Suprapubic skin (tissue), 4 donors: Measurements from ENCODE around the gene ZNF322. TPM values are rescaled to one million over a fixed set of nuclear protein-coding genes. Genes with fewer than 3 reads are reported as not detected.
"Not testable (repeated sequence)": the region's sequence is repeated elsewhere in the genome, so short reads cannot be mapped to it uniquely, and the experiment has no call there.

Experiments used
- DNase-seq, 2 donors: peaks; one replicate each; pipeline ENCODE4 v3.0.0-alpha.2; 2019; ENCODE audit warnings: low spot score in 2 of 2
- H3K27ac ChIP-seq: fragments of 200-600 bp; sonication (generic); one replicate; pipeline ENCODE4 v1.5.1; 2019
- H3K27me3 ChIP-seq: fragments of 200-600 bp; sonication (generic); one replicate; pipeline ENCODE4 v1.5.1; 2019
- H3K36me3 ChIP-seq: fragments of 200-600 bp; sonication (generic); one replicate; pipeline ENCODE4 v1.5.1; 2019
- H3K4me1 ChIP-seq: fragments of 200-600 bp; sonication (generic); one replicate; pipeline ENCODE4 v1.5.1; 2019
- H3K4me3 ChIP-seq: fragments of 200-600 bp; sonication (generic); one replicate; pipeline ENCODE4 v1.5.1; 2019; ENCODE audit warnings: mild to moderate bottlenecking
- H3K9me3 ChIP-seq: fragments of 200-600 bp; sonication (generic); one replicate; pipeline ENCODE4 v1.5.1; 2019
- CTCF ChIP-seq, 2 donors: fragments of 200-600 bp in 1 of 2; fragments of 450-650 bp in 1 of 2; sonication (generic) in 1 of 2; IDR thresholded peaks; one replicate each; pipeline ENCODE4 v1.5.1; 2016 to 2019; ENCODE audit warnings: antibody characterized with exemption in 2 of 2, mild to moderate bottlenecking in 1 of 2, moderate library complexity in 1 of 2
- EP300 ChIP-seq: sonication (generic); formaldehyde crosslinking; IDR thresholded peaks from one replicate; pipeline ENCODE4 v1.6.1; 2017; ENCODE audit warnings: antibody characterized with exemption
- POLR2A ChIP-seq, 2 donors: fragments of 450-650 bp; IDR thresholded peaks; one replicate each; pipeline ENCODE4 v1.6.1; 2017; ENCODE audit warnings: antibody characterized with exemption in 2 of 2, mild to moderate bottlenecking in 2 of 2, moderate library complexity in 2 of 2
- POLR2AphosphoS5 ChIP-seq, 3 donors: sonication (generic); formaldehyde crosslinking; IDR thresholded peaks; one replicate each; pipeline ENCODE4 v1.6.1; 2017; ENCODE audit warnings: antibody characterized with exemption in 3 of 3
- WGBS: methylation state at CpG from one replicate; pipeline ENCODE4 v1.1.5; 2018; 5-methylcytosine and 5-hydroxymethylcytosine counted together
- total RNA-seq, 4 donors: library from RNA; depleted of rRNA; stranded (reverse); fragments of >200 nt; gene quantifications; one replicate each; pipeline ENCODE4 v1.1.0, GENCODE V29; 2016

ZNF322 gene
- 10 to 100 TPM in 2 of 4 donors, 1 to 10 TPM in 2; 9.4 to 11.6 (median 10.1) TPM for total RNA-seq

GRCh38 chr6:26659042-26659999 lies at the start of gene ZNF322:
ZNF322 (minus strand) TSS chr6:26659746; CDS start chr6:26638553, 21,193 bp downstream.
- peaks cover 4% of the 10 kb centered on the region for H3K36me3 ChIP-seq
- peak; percentile 96 to 98 for DNase-seq
- peaks cover 15% of the 10 kb centered on the region for H3K4me1 ChIP-seq
- peak within 1 kb of the TSS; percentile 73 for H3K4me3 ChIP-seq
- peak within 1 kb of the TSS; percentile 76 for H3K27ac ChIP-seq
- no peaks in the 10 kb centered on the region for H3K9me3 ChIP-seq
- peak in 1 of 2 donors; percentile 45 for TF ChIP-seq POLR2A (IDR thresholded peaks at IDR 0.05)
- TF ChIP-seq EP300: no peak
- TF ChIP-seq CTCF (IDR thresholded peaks at IDR 0.05): no peak
- peak in 1 of 3 donors; percentile 14 for TF ChIP-seq POLR2AphosphoS5 (IDR thresholded peaks at IDR 0.05)
- H3K27me3 ChIP-seq: peaks cover 11% of the 10 kb centered on the region
- WGBS: under 1% methylated on average over 18 of the region's 56 CpGs

GRCh38 chr6:26705780-26706179 lies 46.2 kb upstream of the ZNF322 start:
- H3K27ac ChIP-seq, H3K36me3 ChIP-seq, H3K27me3 ChIP-seq, H3K4me3 ChIP-seq, H3K9me3 ChIP-seq, H3K4me1 ChIP-seq, DNase-seq: not testable (repeated sequence)
- WGBS: no CpG with 5 or more reads among the region's 4 CpGs

- no CpG with 5 or more reads among the region's 5 CpGs for WGBS
- not testable (repeated sequence) for H3K4me3 ChIP-seq, DNase-seq, H3K27me3 ChIP-seq, H3K27ac ChIP-seq, H3K36me3 ChIP-seq, H3K9me3 ChIP-seq, H3K4me1 ChIP-seq
These were observed 45.8 kb upstream of the ZNF322 start for GRCh38 chr6:26705352-26705751.

GRCh38 chr6:26701023-26701747 lies 41.6 kb upstream of the ZNF322 start:
- WGBS: no CpG with 5 or more reads among the region's 17 CpGs

GRCh38 chr6:26697496-26697895 lies 38.0 kb upstream of the ZNF322 start:
- not testable (repeated sequence) for H3K4me1 ChIP-seq, DNase-seq, H3K27ac ChIP-seq, H3K36me3 ChIP-seq, H3K4me3 ChIP-seq, H3K27me3 ChIP-seq, H3K9me3 ChIP-seq
- WGBS: no CpG with 5 or more reads among the region's 16 CpGs

More at GRCh38 chr6:26701023-26701747, 41.6 kb upstream of the ZNF322 start:
- H3K9me3 ChIP-seq, DNase-seq, H3K36me3 ChIP-seq, H3K4me3 ChIP-seq, H3K27ac ChIP-seq, H3K4me1 ChIP-seq, H3K27me3 ChIP-seq: not testable (repeated sequence)

- not testable (repeated sequence) for H3K4me3 ChIP-seq, H3K9me3 ChIP-seq, H3K4me1 ChIP-seq, H3K36me3 ChIP-seq, DNase-seq, H3K27me3 ChIP-seq, H3K27ac ChIP-seq
- no CpG with 5 or more reads among the region's 43 CpGs for WGBS
These were observed 29.9 kb upstream of the ZNF322 start for GRCh38 chr6:26689324-26689947.

GRCh38 chr6:26682435-26683042 lies 23.0 kb upstream of the ZNF322 start:
- H3K9me3 ChIP-seq, H3K4me3 ChIP-seq, DNase-seq, H3K36me3 ChIP-seq, H3K27me3 ChIP-seq, H3K27ac ChIP-seq, H3K4me1 ChIP-seq: not testable (repeated sequence)
- WGBS: no CpG with 5 or more reads among the region's 5 CpGs

- WGBS: no CpG with 5 or more reads among the region's 5 CpGs
- H3K4me3 ChIP-seq, H3K4me1 ChIP-seq, H3K36me3 ChIP-seq, H3K9me3 ChIP-seq, H3K27ac ChIP-seq, H3K27me3 ChIP-seq, DNase-seq: not testable (repeated sequence)
These were observed 13.7 kb upstream of the ZNF322 start for GRCh38 chr6:26673287-26673686.

- H3K27ac ChIP-seq, H3K4me1 ChIP-seq, H3K36me3 ChIP-seq, H3K9me3 ChIP-seq, DNase-seq, H3K4me3 ChIP-seq: not testable (repeated sequence)
- peaks cover 12% of the 10 kb centered on the region for H3K27me3 ChIP-seq
- WGBS: 89% methylated on average over 7 of the region's 7 CpGs
These were observed 11.0 kb upstream of the ZNF322 start for GRCh38 chr6:26670558-26670957.

- H3K4me3 ChIP-seq, H3K4me1 ChIP-seq, H3K27ac ChIP-seq, DNase-seq, H3K36me3 ChIP-seq, H3K9me3 ChIP-seq: not testable (repeated sequence)
- 91% methylated on average over 6 of the region's 6 CpGs for WGBS
- H3K27me3 ChIP-seq: peaks cover 18% of the 10 kb centered on the region
These were observed 10.5 kb upstream of the ZNF322 start for GRCh38 chr6:26670003-26670402.
